HG02588 (cell line): ENCODE results near the gene ACAA1.
"Not testable (repeated sequence)": the region's sequence is repeated elsewhere in the genome, so short reads cannot be mapped to it uniquely, and the experiment has no call there.

Source experiments
- ATAC-seq: cut with Tn5 transposase; IDR thresholded peaks from one replicate; pipeline ENCODE4 v1.9.1; 2021; ENCODE audit warnings: mild to moderate bottlenecking, moderate library complexity; ENCODE audit not compliant: unreplicated experiment

Gene ACAA1

DNA sequence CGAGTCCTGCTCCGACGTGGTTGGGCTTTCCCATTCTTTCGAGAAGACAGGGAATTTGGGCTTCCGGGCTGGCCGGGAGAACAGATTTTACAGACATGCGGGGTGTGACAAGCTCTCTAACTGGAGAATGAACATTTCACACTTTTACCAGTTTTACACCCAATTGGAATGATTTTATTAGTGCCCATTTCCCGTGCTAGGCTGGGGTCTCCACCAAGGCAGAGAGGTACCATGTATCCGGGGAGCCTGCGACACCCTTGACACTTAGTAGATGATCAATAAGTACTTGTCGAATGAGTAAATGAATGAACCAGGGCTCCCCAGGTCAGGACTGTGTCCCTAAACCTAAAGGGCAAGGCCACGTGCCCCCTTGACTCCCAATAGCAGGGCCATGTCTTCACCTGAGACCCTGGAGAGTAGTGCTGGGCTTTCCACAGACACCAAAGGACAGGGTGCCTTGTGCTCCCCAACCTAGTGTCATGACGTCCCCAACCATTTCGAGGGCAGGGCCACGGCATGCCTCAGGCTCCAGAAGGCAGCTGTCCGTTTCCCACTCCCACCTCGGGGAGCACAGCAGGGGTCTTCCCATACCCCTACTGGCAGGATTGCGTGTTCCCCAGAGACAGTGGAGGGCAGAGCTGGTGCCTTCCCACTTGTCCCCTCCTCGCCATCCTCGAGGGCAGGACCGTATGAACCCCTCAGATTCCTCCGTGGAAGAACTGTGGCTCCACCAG, 855 bp upstream of the ACAA1 start:
- ATAC-seq = no peak

DNA sequence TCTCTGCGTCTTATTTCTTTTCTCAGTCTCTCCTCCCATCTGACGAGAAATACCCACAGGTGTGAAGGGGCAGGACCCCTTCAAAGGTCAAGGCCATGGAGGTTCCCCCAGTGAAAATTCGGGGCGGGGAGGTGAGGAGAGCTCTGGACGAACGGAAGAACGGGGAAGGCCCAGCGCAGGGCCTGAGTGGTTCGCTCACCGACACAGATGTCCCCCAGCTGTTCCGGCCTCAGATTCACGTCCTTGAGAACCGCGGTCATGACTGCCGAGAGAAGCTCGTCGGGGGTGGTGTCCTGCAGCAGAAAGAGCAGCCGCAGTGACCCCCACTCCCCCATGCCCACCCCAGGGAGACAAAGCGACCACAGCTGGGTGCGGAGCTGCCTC, 542 bp downstream of the ACAA1 start:
- no peak for ATAC-seq

GRCh38 chr3:38135621-38136277, 1.2 kb downstream of the ACAA1 start:
- not testable (repeated sequence) for ATAC-seq

GRCh38 chr3:38134517-38135143, 2.3 kb downstream of the ACAA1 start:
- ATAC-seq = not testable (repeated sequence)

- ATAC-seq = no peak
Measured at GRCh38 chr3:38133557-38134405, 3.1 kb downstream of the ACAA1 start.

GRCh38 chr3:38133209-38133556, 3.7 kb downstream of the ACAA1 start:
- no peak for ATAC-seq

DNA sequence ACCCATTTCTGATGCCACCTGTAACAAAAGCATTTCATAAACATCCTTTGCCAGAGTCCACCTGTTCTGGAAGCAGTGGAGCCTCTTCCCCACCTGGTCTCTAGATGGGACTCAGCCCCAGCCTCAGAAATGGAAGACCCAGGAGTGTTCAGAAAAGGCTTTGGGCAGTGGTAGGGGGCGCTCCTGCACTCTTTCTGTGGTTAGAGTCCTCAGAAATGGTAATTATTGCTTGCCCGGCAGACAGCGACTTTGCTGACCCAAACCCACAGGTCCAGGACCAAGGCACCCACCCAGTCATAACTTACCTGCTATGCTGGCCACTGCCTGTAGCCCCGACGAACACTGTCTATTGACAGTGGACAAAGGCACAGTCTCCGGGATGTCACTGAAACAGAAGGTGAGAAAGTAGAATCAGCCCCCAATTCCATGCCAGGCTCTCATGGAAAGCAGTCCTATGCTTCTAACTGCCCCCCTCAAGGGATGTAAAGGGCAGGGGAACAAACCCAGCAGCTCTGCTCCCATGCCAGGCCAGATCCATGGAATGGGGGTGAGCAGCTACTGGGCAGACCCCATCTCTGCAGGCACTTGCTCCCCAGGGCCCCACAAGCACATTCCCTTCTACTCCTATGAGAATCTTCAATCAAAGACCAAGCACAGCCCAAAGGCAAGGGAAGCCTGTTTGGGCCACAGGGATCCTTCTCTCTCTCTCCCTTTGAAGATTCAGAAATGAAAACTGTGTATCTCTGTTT, 5.1 kb downstream of the ACAA1 start:
- no peak for ATAC-seq

- no peak for ATAC-seq
Measured at GRCh38 chr3:38130631-38131065, 6.3 kb downstream of the ACAA1 start.

GRCh38 chr3:38129058-38129457, 7.9 kb downstream of the ACAA1 start:
- no peak for ATAC-seq

DNA sequence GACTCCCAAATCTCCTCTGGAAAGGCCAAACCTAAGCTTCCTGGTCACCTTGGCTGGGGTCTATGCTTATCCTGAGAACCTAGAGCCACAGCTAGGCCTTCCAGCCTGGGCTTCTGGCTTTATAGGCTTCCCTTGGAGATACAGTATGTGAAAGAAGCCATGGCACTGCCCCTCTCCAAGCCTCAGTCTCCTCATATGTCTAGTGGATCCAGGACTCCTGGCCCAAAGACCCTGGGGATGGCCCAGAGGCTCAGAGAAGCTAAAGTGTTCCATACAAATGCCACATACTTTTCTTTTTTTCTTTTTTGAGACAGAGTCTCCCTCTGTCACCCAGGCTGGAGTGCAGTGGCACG, 8.6 kb downstream of the ACAA1 start:
- ATAC-seq = no peak

- no peak for ATAC-seq
Measured at GRCh38 chr3:38127611-38128302, 9.2 kb downstream of the ACAA1 start.

DNA sequence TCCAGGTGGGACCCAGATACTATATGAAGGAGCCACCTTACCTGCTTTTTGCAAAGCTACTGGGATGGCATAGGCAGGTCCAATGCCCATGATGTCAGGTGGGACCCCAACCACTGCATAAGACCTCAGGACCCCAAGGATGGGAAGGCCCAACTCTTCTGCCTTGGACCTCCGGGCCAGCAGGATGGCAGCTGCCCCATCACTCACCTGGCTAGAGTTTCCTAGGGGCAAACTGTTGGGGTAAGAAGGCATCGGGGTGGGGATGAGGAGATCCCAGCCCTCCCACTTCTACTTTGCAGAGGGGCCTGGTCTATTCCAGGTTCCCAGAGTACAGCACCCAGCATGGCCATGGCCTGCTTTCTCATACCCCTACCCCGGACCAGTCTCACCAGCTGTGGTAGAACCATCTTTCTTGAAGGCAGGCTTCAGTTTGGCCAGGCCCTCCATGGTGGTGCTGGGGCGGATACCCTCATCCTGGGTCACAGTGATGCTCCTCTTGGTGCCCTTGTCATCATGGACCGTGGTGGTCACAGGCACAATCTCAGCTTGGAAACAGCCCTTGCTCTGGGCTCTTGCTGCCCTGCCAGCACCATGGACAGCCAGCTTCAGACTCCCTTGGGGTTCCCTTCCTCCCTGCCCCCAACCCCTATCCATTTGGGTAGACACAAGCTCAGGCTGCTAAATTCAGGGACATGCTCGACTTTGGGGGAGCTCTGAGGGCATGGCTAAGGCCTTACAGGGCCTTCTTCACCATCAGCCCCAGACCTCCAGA, 10.6 kb downstream of the ACAA1 start:
- ATAC-seq = no peak

GRCh38 chr3:38125305-38126120, 11.4 kb downstream of the ACAA1 start:
- no peak for ATAC-seq

DNA sequence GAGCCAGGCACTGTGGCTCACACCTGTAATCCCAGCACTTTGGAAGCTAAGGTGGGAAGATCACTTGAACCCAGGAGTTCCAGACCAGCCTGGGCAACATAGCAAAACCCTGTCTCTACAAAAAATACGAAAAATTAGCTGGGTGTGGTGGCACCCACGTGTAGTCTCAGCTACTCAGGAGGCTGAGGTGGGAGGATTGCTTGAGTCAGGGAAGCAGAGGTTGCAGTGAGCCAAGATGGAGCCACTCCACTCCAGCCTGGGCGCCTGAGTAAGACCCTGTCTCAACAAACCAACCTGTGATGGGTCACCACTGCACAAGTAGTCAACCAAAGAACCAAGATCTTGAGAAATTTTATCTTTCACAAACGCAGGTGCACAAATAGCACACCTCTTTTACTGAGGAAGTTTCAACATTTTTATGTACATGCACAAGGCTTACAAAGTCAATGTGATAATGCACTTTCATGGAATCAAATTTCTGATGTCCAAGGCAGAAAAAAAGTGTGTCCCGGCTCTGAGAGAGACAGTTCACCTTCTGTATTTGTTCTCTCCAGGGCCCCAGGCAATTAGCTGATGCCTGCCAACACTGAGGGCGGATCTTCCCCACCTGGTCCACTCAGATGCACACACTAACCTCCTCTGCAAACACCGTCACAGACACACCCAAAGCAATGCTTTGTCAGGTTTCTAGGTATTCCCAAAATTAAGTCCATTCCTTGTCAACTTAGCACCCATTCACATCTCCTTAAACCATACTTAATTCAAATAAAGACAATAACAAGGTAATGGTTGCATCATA, 12.4 kb downstream of the ACAA1 start:
- no peak for ATAC-seq

DNA sequence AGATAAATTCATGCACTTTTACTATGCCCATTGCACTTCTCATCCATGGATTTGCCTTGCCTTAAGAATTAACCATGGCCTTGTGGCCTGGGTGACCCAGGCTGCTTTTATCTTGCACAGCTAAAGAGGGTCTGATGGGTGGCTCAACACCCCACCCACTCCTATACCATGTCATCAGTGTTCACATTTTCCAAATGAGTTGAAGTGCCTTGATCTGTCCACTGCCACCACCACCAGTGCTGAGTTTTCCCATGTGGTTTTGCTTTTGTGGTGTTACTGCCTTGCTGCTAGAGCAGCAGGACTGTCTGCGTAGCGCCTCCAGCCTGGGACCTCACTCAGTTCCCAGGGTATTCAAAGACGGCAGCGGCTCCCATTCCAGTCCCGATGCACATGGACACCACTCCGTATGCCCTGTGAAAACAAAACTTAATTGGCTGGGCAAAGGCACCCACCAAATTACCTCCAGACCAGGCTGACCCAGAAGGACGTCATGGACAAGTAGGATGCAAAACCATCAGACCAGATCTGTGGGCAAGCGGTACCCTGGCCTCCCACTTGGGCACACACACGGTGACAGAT, 14.1 kb downstream of the ACAA1 start:
- no peak for ATAC-seq

DNA sequence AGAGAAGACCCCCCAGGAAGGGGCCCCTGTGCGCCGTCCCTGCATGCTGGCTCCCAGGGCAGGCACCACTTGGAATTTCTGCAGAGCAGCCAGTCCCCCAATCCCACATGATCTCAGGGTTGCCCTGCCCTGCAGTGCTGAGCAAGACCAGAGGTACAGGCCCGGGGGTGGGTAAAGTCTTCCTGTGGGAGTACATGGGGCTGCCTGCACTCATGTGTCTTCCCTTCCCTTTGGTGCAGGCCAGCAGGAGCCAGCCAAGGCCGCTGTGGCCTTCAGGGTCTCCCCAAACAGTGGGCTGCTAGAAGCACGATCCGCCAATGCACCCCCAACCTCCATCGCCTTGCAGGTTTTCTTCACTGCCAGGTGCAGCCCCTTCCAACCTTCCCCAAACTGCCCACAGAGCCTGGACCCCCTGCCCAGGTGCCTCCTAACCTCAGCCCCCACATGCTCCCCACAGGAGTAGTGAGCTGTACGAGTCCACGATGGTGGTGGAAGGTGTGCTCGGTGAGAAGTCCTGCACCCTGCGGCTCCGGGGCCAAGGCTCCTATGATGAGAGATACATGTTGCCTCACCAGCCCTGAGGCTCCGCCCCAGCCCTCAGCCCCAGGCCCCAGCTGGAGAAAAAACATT, 15.0 kb downstream of the ACAA1 start:
- no peak for ATAC-seq

- ATAC-seq = no peak
Measured at GRCh38 chr3:38121451-38121831, 15.5 kb downstream of the ACAA1 start.
